HepG2 (cell line): Measurements from ENCODE around the gene KRTAP10-5. TPM values are rescaled to one million over a fixed set of nuclear protein-coding genes. Genes with fewer than 3 reads are reported as not detected.
A peak's percentile ranks its signal among the peaks of the same experiment; 100 is the strongest.

Experiments
- GABPB1 ChIP-seq: IDR thresholded peaks from 2 replicates; pipeline ENCODE4 v1.6.1; 2016; ENCODE audit warnings: mild to moderate bottlenecking, missing genetic modification reagents, moderate library complexity, missing compliant biosample characterization
- GPN1 ChIP-seq: sonication (generic); formaldehyde crosslinking; IDR thresholded peaks from 2 replicates; pipeline ENCODE4 v1.5.1; 2020; ENCODE audit warnings: missing genetic modification reagents, borderline replicate concordance
- KAT8 ChIP-seq: IDR thresholded peaks from 2 replicates; pipeline ENCODE4 v1.6.1; 2016; ENCODE audit warnings: missing genetic modification reagents, missing compliant biosample characterization
- NFAT5 ChIP-seq: sonication (generic); formaldehyde crosslinking; IDR thresholded peaks from 2 replicates; pipeline ENCODE4 v1.4.0; 2020; ENCODE audit warnings: missing genetic modification reagents
- RARA ChIP-seq: IDR thresholded peaks from 2 replicates; pipeline ENCODE4 v1.6.1; 2016; ENCODE audit warnings: missing genetic modification reagents, missing compliant biosample characterization
- SCMH1 ChIP-seq: sonication (generic); formaldehyde crosslinking; IDR thresholded peaks from 2 replicates; pipeline ENCODE4 v1.9.0; 2021; ENCODE audit warnings: missing genetic modification reagents, mild to moderate bottlenecking, borderline replicate concordance
- SMAD1 ChIP-seq: sonication (generic); formaldehyde crosslinking; IDR thresholded peaks from 2 replicates; pipeline ENCODE4 v1.4.0; 2020; ENCODE audit warnings: missing genetic modification reagents, low read depth, mild to moderate bottlenecking, borderline replicate concordance
- ZFP36 ChIP-seq: fragments of 150-350 bp; IDR thresholded peaks from 2 replicates; pipeline ENCODE4 v1.6.1; 2018; ENCODE audit warnings: borderline replicate concordance, low read length, low read depth; ENCODE audit not compliant: partially characterized antibody
- ZNF12 ChIP-seq: sonication (generic); formaldehyde crosslinking; IDR thresholded peaks from 2 replicates; pipeline ENCODE4 v1.5.0; 2020; ENCODE audit warnings: missing genetic modification reagents
- ZNF180 ChIP-seq: sonication (generic); formaldehyde crosslinking; IDR thresholded peaks from 2 replicates; pipeline ENCODE4 v1.4.0; 2020; ENCODE audit warnings: low read depth, missing genetic modification reagents, borderline replicate concordance
- ZNF207 ChIP-seq: fragments of 450-650 bp; IDR thresholded peaks from 2 replicates; pipeline ENCODE4 v1.6.1; 2016; ENCODE audit warnings: antibody characterized with exemption, borderline replicate concordance
- ZNF329 ChIP-seq: sonication (generic); formaldehyde crosslinking; IDR thresholded peaks from 2 replicates; pipeline ENCODE4 v1.9.0; 2021; ENCODE audit warnings: low read depth, mild to moderate bottlenecking, missing genetic modification reagents
- ZNF430 ChIP-seq: sonication (generic); formaldehyde crosslinking; IDR thresholded peaks from 2 replicates; pipeline ENCODE4 v1.9.0; 2021; ENCODE audit warnings: mild to moderate bottlenecking, missing genetic modification reagents
- ZNF468 ChIP-seq: sonication (generic); formaldehyde crosslinking; IDR thresholded peaks from 2 replicates; pipeline ENCODE4 v1.8.0; 2022; ENCODE audit warnings: mild to moderate bottlenecking, moderate library complexity, missing genetic modification reagents
- ZNF607 ChIP-seq: sonication (generic); formaldehyde crosslinking; IDR thresholded peaks from 2 replicates; pipeline ENCODE4 v1.5.1; 2020; ENCODE audit warnings: missing genetic modification reagents, mild to moderate bottlenecking, borderline replicate concordance
- ZNF660 ChIP-seq: sonication (generic); formaldehyde crosslinking; IDR thresholded peaks from 2 replicates; pipeline ENCODE4 v1.5.1; 2020; ENCODE audit warnings: mild to moderate bottlenecking, low read depth, missing genetic modification reagents, borderline replicate concordance
- polyA plus RNA-seq, 8 experiments: library from polyadenylated mRNA; depleted of rRNA in 3 of 8; stranded (reverse) in 7 of 8; unstranded in 1 of 8; fragments of >200 nt; fragmentation: Illumina TruSeq in 4 of 8; extraction: Trizol in 4 of 8; gene quantifications; 2 replicates each; pipeline versions ENCODE4 v1.2.1 to v1.2.3, GENCODE V29; 2011 to 2016; ENCODE audit warnings: low read depth in 4 of 8, missing spikeins in 1 of 8, mixed read lengths in 1 of 8; ENCODE audit not compliant: insufficient read depth in 1 of 8
- total RNA-seq, 5 experiments: library from RNA; depleted of rRNA; stranded (reverse); fragments of >200 nt; fragmentation: Illumina TruSeq; extraction: Trizol; gene quantifications; 2 replicates each; pipeline ENCODE4 v1.2.3, GENCODE V29; 2016; ENCODE audit warnings: low read depth in 1 of 5
- TF ChIP-seq, protein P1 (sequence below): sonication (generic); formaldehyde crosslinking; IDR thresholded peaks from 2 replicates; pipeline ENCODE4 v1.4.0; 2020; ENCODE audit warnings: missing genetic modification reagents
- TF ChIP-seq, protein P2 (sequence below): sonication (generic); formaldehyde crosslinking; IDR thresholded peaks from 2 replicates; pipeline ENCODE4 v1.4.0; 2020; ENCODE audit warnings: missing genetic modification reagents, borderline replicate concordance

KRTAP10-5 gene
- total and polyA plus RNA-seq, 2 of the 13 experiments (the other 11 are each of a cell fraction or from before 2014, with no cell fraction given) = not detected

GRCh38 chr21:44574457-44575306, 5.7 kb downstream of the KRTAP10-5 start (continued):
- TF ChIP-seq NFAT5 (no peak), ZNF468 (CRISPR knock-in tag) (no peak), ZNF207 (no peak), ZNF430 (no peak), ZNF329 (CRISPR knock-in tag) (no peak), SMAD1 (CRISPR knock-in tag) (no peak), GPN1 (CRISPR knock-in tag) (no peak), ZNF180 (no peak), ZNF660 (CRISPR knock-in tag) (no peak), ZFP36 (no peak), ZNF12 (no peak), SCMH1 (CRISPR knock-in tag) (no peak), GABPB1 (peak; percentile 43; the same call in 1 of the 2 replicates), RARA (CRISPR knock-in tag) (no peak), KAT8 (CRISPR knock-in tag) (no peak), ZNF607 (CRISPR knock-in tag) (no peak)
- TF ChIP-seq, protein P1, sequence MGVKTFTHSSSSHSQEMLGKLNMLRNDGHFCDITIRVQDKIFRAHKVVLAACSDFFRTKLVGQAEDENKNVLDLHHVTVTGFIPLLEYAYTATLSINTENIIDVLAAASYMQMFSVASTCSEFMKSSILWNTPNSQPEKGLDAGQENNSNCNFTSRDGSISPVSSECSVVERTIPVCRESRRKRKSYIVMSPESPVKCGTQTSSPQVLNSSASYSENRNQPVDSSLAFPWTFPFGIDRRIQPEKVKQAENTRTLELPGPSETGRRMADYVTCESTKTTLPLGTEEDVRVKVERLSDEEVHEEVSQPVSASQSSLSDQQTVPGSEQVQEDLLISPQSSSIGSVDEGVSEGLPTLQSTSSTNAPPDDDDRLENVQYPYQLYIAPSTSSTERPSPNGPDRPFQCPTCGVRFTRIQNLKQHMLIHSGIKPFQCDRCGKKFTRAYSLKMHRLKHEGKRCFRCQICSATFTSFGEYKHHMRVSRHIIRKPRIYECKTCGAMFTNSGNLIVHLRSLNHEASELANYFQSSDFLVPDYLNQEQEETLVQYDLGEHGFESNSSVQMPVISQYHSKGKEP = no peak
- TF ChIP-seq, protein P2, sequence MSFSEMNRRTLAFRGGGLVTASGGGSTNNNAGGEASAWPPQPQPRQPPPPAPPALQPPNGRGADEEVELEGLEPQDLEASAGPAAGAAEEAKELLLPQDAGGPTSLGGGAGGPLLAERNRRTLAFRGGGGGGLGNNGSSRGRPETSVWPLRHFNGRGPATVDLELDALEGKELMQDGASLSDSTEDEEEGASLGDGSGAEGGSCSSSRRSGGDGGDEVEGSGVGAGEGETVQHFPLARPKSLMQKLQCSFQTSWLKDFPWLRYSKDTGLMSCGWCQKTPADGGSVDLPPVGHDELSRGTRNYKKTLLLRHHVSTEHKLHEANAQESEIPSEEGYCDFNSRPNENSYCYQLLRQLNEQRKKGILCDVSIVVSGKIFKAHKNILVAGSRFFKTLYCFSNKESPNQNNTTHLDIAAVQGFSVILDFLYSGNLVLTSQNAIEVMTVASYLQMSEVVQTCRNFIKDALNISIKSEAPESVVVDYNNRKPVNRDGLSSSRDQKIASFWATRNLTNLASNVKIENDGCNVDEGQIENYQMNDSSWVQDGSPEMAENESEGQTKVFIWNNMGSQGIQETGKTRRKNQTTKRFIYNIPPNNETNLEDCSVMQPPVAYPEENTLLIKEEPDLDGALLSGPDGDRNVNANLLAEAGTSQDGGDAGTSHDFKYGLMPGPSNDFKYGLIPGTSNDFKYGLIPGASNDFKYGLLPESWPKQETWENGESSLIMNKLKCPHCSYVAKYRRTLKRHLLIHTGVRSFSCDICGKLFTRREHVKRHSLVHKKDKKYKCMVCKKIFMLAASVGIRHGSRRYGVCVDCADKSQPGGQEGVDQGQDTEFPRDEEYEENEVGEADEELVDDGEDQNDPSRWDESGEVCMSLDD (CRISPR knock-in tag) = no peak
